H1 (cell line): ENCODE data around the gene S100A8. TPM values are rescaled to one million over a fixed set of nuclear protein-coding genes. Genes with fewer than 3 reads are reported as not detected.

ENCODE experiments used
- HDAC2 ChIP-seq, 2 experiments: fragments of 300-600 bp in 1 of 2; sonication (generic) in 1 of 2; IDR thresholded peaks; 2 replicates each; pipeline ENCODE4 v1.6.1; 2011 to 2012; ENCODE audit warnings: low read depth in 2 of 2, low read length in 2 of 2, mild to moderate bottlenecking in 2 of 2, moderate library complexity in 2 of 2, borderline replicate concordance in 1 of 2, inconsistent platforms in 1 of 2
- KDM5A ChIP-seq: fragments of 200-600 bp; IDR thresholded peaks from 2 replicates; pipeline ENCODE4 v1.7.1; 2012; ENCODE audit warnings: mild to moderate bottlenecking, low read length, inconsistent platforms, mixed read lengths
- POLR2AphosphoS5 ChIP-seq: IDR thresholded peaks from 2 replicates; pipeline ENCODE4 v1.6.1; 2011; ENCODE audit warnings: low read depth, low read length
- SUZ12 ChIP-seq: fragments of 200-600 bp; sonication (generic); IDR thresholded peaks from 2 replicates; pipeline ENCODE4 v1.6.1; 2012; ENCODE audit warnings: mild to moderate bottlenecking, inconsistent platforms, low read length, moderate library complexity, mixed read lengths
- TEAD4 ChIP-seq: IDR thresholded peaks from 2 replicates; pipeline ENCODE4 v1.6.1; 2012; ENCODE audit warnings: low read depth, low read length, inconsistent platforms, mixed read lengths
- polyA plus RNA-seq, 7 experiments: library from polyadenylated mRNA; depleted of rRNA in 3 of 7; stranded (reverse) in 5 of 7; unstranded in 2 of 7; fragments of >200 nt in 5 of 7; fragments of 200-250 nt in 2 of 7; gene quantifications; 1 replicate in 5 of 7; 2 replicates in 1 of 7; 4 replicates in 1 of 7; pipeline versions ENCODE4 v1.2.1 to v1.2.3, GENCODE V29; 2011 to 2013; ENCODE audit warnings: missing spikeins in 2 of 7, mixed read lengths in 2 of 7
- total RNA-seq: library from RNA; stranded (reverse); fragmentation: NEBNext Ultra II Directional; extraction: Animal tissue kit (Norgen Biotek cat#: 25700); gene quantifications from 2 replicates; pipeline ENCODE4 v1.2.1, GENCODE V29; 2021
- TF ChIP-seq, protein P1 (sequence below): fragments of 300-600 bp; sonication (generic); IDR thresholded peaks from 2 replicates; pipeline ENCODE4 v1.7.1; 2012; ENCODE audit warnings: low read length, moderate library complexity, mild to moderate bottlenecking, inconsistent platforms; ENCODE audit not compliant: insufficient replicate concordance

The S100A8 gene
- total and polyA plus RNA-seq, 2 of the 8 experiments (the other 6 are each of a cell fraction or from before 2014, with no cell fraction given): not detected

DNA sequence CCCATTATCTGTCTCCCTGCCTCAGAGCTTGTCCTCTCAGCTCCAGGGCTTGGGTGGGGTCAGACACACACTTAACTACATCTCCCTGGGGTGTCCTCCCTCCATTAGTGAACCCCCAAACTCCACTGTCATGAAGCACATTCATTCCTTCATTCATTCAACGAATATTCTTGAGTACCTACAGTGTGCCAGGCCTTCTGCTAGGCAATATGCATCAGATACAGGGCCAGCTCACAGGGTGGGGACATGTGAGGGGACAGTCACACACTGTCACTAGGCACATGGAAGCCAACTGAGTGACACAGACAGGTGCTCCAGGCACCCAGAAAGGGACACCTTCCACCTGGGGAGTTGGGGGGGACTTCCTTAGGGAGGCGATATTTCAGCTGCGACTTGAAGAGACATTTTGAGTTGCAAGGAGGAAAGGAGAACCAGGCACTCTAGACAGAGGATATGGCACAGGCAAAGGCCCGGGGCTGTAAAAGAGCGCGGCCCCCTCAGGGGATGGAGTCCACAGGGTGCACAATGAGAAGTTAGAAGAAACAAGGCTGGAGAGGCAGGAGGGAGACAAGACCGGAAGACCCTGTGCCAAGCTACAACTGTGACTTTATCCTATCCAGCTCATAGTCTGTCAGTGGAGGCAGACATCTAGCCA lies 8.7 kb upstream of the S100A8 start (continued):
- TF ChIP-seq, protein P1, sequence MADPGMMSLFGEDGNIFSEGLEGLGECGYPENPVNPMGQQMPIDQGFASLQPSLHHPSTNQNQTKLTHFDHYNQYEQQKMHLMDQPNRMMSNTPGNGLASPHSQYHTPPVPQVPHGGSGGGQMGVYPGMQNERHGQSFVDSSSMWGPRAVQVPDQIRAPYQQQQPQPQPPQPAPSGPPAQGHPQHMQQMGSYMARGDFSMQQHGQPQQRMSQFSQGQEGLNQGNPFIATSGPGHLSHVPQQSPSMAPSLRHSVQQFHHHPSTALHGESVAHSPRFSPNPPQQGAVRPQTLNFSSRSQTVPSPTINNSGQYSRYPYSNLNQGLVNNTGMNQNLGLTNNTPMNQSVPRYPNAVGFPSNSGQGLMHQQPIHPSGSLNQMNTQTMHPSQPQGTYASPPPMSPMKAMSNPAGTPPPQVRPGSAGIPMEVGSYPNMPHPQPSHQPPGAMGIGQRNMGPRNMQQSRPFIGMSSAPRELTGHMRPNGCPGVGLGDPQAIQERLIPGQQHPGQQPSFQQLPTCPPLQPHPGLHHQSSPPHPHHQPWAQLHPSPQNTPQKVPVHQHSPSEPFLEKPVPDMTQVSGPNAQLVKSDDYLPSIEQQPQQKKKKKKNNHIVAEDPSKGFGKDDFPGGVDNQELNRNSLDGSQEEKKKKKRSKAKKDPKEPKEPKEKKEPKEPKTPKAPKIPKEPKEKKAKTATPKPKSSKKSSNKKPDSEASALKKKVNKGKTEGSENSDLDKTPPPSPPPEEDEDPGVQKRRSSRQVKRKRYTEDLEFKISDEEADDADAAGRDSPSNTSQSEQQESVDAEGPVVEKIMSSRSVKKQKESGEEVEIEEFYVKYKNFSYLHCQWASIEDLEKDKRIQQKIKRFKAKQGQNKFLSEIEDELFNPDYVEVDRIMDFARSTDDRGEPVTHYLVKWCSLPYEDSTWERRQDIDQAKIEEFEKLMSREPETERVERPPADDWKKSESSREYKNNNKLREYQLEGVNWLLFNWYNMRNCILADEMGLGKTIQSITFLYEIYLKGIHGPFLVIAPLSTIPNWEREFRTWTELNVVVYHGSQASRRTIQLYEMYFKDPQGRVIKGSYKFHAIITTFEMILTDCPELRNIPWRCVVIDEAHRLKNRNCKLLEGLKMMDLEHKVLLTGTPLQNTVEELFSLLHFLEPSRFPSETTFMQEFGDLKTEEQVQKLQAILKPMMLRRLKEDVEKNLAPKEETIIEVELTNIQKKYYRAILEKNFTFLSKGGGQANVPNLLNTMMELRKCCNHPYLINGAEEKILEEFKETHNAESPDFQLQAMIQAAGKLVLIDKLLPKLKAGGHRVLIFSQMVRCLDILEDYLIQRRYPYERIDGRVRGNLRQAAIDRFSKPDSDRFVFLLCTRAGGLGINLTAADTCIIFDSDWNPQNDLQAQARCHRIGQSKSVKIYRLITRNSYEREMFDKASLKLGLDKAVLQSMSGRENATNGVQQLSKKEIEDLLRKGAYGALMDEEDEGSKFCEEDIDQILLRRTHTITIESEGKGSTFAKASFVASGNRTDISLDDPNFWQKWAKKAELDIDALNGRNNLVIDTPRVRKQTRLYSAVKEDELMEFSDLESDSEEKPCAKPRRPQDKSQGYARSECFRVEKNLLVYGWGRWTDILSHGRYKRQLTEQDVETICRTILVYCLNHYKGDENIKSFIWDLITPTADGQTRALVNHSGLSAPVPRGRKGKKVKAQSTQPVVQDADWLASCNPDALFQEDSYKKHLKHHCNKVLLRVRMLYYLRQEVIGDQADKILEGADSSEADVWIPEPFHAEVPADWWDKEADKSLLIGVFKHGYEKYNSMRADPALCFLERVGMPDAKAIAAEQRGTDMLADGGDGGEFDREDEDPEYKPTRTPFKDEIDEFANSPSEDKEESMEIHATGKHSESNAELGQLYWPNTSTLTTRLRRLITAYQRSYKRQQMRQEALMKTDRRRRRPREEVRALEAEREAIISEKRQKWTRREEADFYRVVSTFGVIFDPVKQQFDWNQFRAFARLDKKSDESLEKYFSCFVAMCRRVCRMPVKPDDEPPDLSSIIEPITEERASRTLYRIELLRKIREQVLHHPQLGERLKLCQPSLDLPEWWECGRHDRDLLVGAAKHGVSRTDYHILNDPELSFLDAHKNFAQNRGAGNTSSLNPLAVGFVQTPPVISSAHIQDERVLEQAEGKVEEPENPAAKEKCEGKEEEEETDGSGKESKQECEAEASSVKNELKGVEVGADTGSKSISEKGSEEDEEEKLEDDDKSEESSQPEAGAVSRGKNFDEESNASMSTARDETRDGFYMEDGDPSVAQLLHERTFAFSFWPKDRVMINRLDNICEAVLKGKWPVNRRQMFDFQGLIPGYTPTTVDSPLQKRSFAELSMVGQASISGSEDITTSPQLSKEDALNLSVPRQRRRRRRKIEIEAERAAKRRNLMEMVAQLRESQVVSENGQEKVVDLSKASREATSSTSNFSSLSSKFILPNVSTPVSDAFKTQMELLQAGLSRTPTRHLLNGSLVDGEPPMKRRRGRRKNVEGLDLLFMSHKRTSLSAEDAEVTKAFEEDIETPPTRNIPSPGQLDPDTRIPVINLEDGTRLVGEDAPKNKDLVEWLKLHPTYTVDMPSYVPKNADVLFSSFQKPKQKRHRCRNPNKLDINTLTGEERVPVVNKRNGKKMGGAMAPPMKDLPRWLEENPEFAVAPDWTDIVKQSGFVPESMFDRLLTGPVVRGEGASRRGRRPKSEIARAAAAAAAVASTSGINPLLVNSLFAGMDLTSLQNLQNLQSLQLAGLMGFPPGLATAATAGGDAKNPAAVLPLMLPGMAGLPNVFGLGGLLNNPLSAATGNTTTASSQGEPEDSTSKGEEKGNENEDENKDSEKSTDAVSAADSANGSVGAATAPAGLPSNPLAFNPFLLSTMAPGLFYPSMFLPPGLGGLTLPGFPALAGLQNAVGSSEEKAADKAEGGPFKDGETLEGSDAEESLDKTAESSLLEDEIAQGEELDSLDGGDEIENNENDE: no peak
- no peak for TF ChIP-seq HDAC2 (IDR thresholded peaks at IDR 0.05; ENCODE audit: borderline replicate concordance in 1 of 2, low read depth in 2 of 2, low read length in 2 of 2)
- no peak for TF ChIP-seq KDM5A
- no peak for TF ChIP-seq TEAD4
- no peak for TF ChIP-seq POLR2AphosphoS5
- no peak for TF ChIP-seq SUZ12
